Osteoblast (primary cell): ENCODE measurements around the gene OBI1. TPM values are rescaled to one million over a fixed set of nuclear protein-coding genes. Genes with fewer than 3 reads are reported as not detected.

Source experiments
- DNase-seq: peaks from one replicate; pipeline ENCODE4 v3.0.0; 2011; ENCODE audit warnings: low spot score, mixed read lengths; ENCODE audit not compliant: insufficient read length; ENCODE audit errors: missing footprints
- H2AFZ ChIP-seq: 2 replicates; pipeline ENCODE4 v1.6.0; 2011; ENCODE audit warnings: mild to moderate bottlenecking, low read length
- H3K27ac ChIP-seq: 2 replicates; pipeline ENCODE4 v1.5.1; 2011; ENCODE audit warnings: mild to moderate bottlenecking, low read depth, low read length, moderate library complexity
- H3K27me3 ChIP-seq: 2 replicates; pipeline ENCODE4 v1.6.0; 2012; ENCODE audit warnings: mild to moderate bottlenecking, control low read depth, inconsistent platforms, low read length, moderate library complexity; ENCODE audit not compliant: insufficient read depth
- H3K36me3 ChIP-seq: 2 replicates; pipeline ENCODE4 v1.5.1; 2011; ENCODE audit warnings: mild to moderate bottlenecking, low read length, control low read depth, moderate library complexity; ENCODE audit not compliant: insufficient read depth
- H3K4me1 ChIP-seq: 2 replicates; pipeline ENCODE4 v1.5.1; 2011; ENCODE audit warnings: mild to moderate bottlenecking, low read length, control low read depth, moderate library complexity; ENCODE audit not compliant: insufficient read depth
- H3K4me2 ChIP-seq: 2 replicates; pipeline ENCODE4 v1.6.0; 2011; ENCODE audit warnings: mild to moderate bottlenecking, low read length; ENCODE audit not compliant: insufficient read depth
- H3K4me3 ChIP-seq: fragments of 200-600 bp; sonication (generic); 3 replicates; pipeline ENCODE4 v1.5.1; 2012; ENCODE audit warnings: mild to moderate bottlenecking, low read length, inconsistent platforms; ENCODE audit not compliant: insufficient read depth
- H3K79me2 ChIP-seq: 2 replicates; pipeline ENCODE4 v1.6.0; 2012; ENCODE audit warnings: mild to moderate bottlenecking, low read length, control low read depth, inconsistent platforms; ENCODE audit not compliant: insufficient read depth
- H3K9me3 ChIP-seq: 2 replicates; pipeline ENCODE4 v1.5.1; 2011; ENCODE audit warnings: low read depth, low read length, control low read depth
- H4K20me1 ChIP-seq: 2 replicates; pipeline ENCODE4 v1.6.0; 2012; ENCODE audit warnings: mild to moderate bottlenecking, low read length, control low read depth; ENCODE audit not compliant: insufficient read depth
- total RNA-seq: library from RNA; depleted of rRNA; stranded (reverse); fragments of >200 nt; gene quantifications from 2 replicates; pipeline ENCODE4 v1.2.3, GENCODE V29; 2012
- TF ChIP-seq, protein P1 (sequence below): IDR thresholded peaks from 2 replicates; pipeline ENCODE4 v1.5.1; 2011; ENCODE audit warnings: mild to moderate bottlenecking, low read depth, low read length, moderate library complexity; ENCODE audit errors: extremely low read depth

Gene OBI1
- total RNA-seq, 1 donor = 12.7 TPM

DNA sequence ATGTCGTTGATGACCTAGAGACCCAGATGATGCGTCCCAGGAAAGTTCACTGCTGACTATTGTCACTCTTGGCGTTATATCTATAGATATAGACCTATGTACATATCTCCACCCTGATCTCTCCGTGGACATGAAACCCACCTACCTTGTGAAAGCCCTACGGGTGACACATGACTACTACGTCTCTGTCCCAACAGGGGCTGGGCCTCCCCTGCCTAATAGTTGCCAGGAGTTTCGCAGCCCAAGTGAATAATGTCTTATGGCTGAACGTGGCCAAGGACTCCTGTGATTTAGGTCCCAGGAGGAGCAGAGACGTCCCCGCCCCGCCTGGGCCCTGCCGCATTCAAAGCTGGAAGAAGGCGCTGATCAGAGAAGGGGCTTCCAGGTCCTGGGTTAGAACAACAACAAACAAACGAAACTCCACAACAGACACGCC lies 50.7 kb downstream of the OBI1 start:
- Histone ChIP-seq H2AFZ (no peak overlapping the region), H4K20me1 (peaks cover 8% of the 10 kb centered on the region), H3K27ac (no peak overlapping the region), H3K27me3 (peaks cover 80% of the 10 kb centered on the region), H3K4me1 (peaks cover 7% of the 10 kb centered on the region), H3K4me2 (peak overlapping the region; percentile 76), H3K4me3 (peak overlapping the region; percentile 66), H3K79me2 (no peaks in the 10 kb centered on the region), H3K9me3 (no peaks in the 10 kb centered on the region), H3K36me3 (no peaks in the 10 kb centered on the region)
- no peak for DNase-seq
- TF ChIP-seq, protein P1, sequence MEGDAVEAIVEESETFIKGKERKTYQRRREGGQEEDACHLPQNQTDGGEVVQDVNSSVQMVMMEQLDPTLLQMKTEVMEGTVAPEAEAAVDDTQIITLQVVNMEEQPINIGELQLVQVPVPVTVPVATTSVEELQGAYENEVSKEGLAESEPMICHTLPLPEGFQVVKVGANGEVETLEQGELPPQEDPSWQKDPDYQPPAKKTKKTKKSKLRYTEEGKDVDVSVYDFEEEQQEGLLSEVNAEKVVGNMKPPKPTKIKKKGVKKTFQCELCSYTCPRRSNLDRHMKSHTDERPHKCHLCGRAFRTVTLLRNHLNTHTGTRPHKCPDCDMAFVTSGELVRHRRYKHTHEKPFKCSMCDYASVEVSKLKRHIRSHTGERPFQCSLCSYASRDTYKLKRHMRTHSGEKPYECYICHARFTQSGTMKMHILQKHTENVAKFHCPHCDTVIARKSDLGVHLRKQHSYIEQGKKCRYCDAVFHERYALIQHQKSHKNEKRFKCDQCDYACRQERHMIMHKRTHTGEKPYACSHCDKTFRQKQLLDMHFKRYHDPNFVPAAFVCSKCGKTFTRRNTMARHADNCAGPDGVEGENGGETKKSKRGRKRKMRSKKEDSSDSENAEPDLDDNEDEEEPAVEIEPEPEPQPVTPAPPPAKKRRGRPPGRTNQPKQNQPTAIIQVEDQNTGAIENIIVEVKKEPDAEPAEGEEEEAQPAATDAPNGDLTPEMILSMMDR = no peak

DNA sequence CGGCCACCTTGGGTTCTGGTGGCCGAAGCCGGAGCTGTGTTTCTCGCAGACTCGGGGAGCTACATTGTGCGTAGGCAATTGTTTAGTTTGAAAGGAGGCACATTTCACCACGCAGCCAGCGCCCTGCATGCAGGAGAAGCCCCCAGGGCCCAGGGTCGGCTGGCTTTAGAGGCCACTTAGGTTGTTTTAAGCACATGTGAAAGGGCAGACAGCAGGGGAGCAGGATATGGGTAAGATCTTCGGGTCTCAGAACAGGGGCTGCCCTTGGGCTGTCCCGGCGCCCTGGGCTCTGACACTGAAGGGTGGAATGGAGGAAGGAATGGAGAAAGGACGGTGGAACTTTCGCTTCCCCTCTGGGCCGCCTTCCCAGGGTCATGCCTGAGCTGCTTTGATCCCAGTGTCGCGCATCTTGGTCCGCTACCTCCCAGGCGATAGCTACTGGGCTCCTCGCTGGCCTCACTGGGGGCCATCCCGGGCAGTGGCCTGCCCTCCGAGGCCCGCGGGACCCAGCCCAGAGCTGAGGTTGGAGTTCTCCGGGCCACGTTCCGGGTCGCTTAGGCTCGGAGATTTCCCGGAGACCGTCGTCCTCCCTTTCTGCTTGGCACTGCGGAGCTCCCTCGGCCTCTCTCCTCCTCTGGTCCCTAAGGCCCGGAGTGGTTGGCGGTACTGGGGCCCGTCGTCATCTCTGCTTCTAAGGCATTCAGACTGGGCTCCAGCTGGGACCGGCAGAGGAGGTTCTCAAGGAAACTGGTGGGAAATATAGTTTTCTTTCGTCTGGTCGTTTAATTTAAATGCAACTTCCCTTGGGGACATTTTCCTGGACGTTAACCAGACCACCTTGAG lies 51.3 kb downstream of the OBI1 start:
- TF ChIP-seq, protein P1 = no peak
- no peak overlapping the region for H3K27ac ChIP-seq
- no peak overlapping the region for H2AFZ ChIP-seq
- H4K20me1 ChIP-seq = peaks cover 8% of the 10 kb centered on the region
- no peak overlapping the region for H3K4me3 ChIP-seq
- peaks cover 7% of the 10 kb centered on the region for H3K4me1 ChIP-seq
- no peaks in the 10 kb centered on the region for H3K36me3 ChIP-seq
- H3K27me3 ChIP-seq = peaks cover 86% of the 10 kb centered on the region
- H3K9me3 ChIP-seq = no peaks in the 10 kb centered on the region
- H3K79me2 ChIP-seq = no peaks in the 10 kb centered on the region
- DNase-seq = no peak
- no peak overlapping the region for H3K4me2 ChIP-seq

- Histone ChIP-seq H3K4me1 (peaks cover 7% of the 10 kb centered on the region), H4K20me1 (peaks cover 8% of the 10 kb centered on the region), H3K9me3 (no peaks in the 10 kb centered on the region), H3K27ac (no peak overlapping the region), H3K79me2 (no peaks in the 10 kb centered on the region), H3K27me3 (peaks cover 91% of the 10 kb centered on the region), H3K36me3 (no peaks in the 10 kb centered on the region), H3K4me3 (no peak overlapping the region), H3K4me2 (no peak overlapping the region), H2AFZ (no peak overlapping the region)
- TF ChIP-seq, protein P1 = no peak
- DNase-seq = peak; percentile 86
These were observed 52.2 kb downstream of the OBI1 start for GRCh38 chr13:78606471-78607408.
